Activated T-cell treated with anti-CD3 and anti-CD28 coated beads, Interleukin-2, amount 50 U/mL, for 1 hour (primary cell): ENCODE measurements around the gene EDN2.

Experiments
- DNase-seq: peaks from one replicate; pipeline ENCODE4 v3.0.0-alpha.2; 2020

EDN2 gene

DNA sequence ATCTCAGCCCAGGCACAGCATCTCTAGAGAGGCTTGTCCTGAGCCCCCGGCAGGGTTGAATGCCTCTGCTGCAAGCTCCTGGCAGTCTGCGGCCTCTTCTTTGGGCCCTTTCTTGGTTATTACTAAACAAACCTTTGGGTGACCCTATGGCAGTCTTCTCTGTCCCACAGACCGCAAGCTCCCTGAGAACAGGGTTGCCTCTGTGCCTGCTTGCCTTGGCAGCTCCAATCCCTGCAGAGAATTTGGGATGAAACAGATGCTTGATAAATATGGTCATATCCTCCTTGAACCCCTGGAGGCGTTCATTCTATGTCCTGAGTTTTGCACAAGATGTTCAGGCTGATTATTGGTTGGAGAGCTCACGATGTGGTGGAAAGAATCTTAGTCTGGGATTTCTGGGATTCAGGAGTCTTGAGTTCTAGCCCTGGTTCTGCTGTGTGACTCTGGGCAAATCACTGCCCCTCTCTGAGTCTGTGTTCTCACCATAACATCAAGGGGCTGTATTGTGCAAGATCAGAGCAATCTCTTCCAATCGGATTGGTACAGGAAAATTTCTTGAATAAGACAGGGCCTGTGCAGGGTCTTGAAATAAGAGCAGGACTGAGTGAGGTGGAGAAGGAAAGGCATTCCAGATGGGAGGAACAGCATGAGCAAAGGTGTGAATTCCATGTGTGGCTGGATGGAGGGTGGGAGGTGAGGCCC, 49.6 kb downstream of the EDN2 start:
- no peak for DNase-seq

DNA sequence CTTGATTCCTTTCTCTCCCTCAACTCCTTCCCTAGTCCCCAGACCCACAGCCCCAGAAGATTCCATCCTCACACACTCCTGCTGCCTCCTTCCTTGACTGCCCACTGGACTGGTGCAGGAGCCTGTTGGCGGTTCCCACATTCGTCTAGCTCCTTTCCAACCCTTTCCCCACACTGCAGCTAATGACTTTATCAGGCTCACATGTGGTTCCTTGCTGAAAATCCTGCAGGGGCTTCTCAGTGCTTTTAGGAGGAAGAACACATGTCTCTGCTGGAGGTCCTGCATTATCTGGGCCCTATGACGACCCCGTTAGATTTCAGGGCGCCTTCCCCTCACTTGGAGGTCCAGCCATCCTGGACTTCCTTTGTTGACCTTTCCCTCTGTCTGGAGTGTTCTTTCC, 50.2 kb downstream of the EDN2 start:
- no peak for DNase-seq

DNA sequence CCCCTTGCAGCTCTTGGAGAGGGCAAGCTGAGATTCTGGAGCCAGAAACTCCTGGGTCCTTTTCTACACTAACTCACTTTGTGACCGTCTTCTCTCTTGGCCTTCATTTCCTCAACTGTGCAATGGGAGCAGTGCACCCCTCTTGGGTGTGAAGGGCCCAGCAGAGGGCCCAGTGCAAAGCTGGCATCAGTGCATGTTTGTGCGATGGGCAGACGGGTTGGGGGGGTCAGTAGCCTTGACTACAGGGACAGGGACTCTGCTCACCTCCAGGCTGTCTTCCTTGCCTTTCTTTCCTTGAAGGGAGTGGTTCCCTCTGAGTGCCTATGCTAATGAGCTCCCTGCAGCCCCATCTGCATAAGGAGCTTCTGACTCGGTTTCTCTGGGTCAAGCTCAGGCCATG, 51.0 kb downstream of the EDN2 start:
- DNase-seq = no peak

DNA sequence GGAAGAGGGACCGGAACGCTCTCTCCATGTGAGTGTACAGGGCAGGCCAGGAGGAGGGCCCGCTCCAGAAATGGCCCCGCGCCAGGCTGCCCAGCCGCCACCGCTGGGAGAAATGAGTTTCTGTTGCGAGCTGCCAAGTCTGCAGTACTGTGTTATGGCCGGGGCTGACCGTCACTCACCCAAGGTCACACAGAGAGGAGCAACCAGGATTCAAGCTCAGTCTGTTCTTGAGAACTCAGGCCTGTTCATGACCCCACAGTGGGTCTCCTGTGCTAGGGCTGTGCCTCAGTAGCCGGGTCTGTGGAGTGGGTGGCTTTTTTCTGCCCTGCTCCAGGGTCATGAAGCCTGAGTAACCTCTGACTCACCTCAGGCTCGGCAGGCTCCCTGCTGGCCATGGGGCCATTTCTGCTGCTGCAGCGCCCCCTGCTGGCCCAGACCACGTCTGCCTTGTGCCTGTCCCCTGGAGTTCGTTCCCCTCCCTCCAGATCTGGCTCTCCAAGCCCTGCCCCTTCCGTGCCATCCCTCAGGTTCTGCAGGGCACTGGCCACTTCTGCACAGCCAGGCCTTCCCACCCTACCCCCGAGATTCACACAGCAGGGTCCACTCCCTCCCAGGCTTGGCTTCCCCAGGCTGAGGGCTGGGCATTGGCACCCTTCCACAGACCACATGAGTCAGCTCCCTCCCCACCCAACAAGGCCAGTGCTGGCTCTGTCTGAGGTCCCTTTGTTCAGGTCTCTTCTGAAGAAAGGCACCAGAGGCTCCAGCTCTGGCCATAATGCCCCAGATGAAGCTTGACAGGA, 51.8 kb downstream of the EDN2 start:
- peak; percentile 72 for DNase-seq

DNA sequence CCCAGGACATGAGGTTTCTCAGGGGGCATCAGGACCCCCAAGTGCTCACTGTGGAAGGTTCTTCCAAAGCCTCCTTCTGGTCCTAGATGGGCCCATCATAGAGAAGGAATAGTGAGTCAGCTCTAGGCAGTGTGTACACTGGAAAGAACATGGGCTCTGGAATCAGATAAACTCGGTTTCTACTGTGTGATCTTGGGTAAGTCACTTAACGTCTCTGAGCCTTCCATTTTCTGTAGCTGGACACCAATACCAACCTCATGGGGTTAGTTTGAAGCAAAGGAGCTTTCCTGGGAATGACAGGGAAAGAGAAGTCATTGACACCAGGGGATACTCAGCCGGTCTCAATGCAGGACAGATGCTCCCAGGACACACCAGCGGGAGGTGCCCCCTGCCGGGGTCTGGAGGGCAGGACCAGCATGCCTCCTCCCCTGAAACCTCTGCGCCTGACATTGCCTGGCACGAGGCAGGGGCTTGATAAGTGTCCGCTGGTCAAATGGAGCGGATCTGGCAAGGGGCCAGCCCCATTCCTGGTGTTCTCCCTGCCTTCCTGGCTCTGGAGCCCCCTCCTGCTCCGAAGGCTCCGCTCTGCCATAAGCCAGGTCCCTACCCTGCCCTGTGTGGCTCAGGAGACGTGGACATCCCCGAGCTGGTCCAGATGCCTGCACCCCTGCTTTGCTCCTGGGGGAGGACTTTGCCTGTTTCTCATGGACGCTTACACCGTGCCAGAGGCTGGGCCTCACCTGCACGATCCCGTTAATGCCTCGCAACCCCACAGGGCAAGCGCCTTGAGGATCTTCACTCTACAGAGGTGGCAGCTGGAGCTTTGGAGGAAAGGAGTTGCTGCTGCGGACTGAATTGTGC, 52.8 kb downstream of the EDN2 start:
- DNase-seq = no peak

DNA sequence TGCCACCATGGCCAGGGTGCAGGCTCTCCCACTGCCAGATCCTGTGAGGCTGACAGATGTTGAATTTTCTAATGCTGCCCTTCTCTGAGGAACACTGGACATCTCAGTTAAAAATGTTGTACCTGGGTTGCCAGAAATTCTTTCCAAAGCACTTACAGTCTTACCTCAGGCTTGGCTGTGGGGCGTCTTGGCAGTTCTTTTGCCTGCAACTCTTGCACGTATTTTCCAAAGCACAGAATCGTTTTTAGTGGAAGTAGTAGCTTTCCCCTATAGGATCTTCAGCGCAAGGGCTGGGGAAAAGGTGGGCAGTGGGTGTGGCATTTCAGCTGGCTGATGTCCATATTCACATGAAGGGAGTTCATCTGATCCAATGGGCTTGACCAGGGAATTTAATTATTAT, 53.9 kb downstream of the EDN2 start:
- DNase-seq = no peak

DNA sequence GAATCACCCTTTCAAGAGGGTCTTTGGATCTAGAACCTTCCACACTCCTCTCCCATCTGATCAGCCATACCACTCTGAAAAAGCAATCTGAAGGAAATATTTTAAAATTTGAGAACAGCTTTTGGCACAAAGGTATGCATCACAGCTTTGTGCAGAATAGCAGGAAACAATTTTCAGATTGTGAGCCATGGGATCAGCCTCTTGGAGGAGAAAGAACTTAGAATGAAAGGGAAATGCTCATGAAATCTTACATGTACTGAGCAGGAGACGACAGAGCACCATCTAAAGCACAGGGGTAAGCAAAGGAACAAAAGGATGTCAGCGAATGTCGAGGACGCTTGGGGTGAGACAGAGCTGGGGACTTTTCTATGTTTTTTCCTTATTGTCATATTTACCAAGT, 54.4 kb downstream of the EDN2 start:
- no peak for DNase-seq

DNA sequence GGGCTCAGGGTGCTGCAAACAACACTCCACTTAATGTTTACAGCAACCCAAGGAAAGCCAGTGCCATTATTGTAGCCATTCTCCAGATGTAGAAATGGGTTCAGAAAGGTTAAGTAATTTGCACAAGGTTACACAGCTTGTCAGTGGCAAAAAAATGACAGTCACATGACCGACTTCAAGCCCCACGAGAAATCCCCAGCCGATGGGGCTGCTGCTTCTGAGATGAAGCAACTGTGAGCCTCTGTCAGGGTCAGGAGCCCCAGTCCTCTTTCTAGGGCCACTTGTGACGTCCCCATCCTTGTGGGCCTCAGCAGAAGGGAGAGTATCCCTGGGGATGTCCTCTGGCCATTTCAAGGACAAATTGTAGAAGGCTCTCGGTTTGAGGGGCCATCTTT, 54.8 kb downstream of the EDN2 start:
- no peak for DNase-seq
